BLaER1 (cell line): ENCODE data around the gene NEU4.

Experiments used
- H3K27ac ChIP-seq: shearing (Covaris generic); formaldehyde crosslinking; 2 replicates; pipeline ENCODE4 v1.8.1; 2022
- H3K27me3 ChIP-seq: shearing (Covaris generic); formaldehyde crosslinking; 2 replicates; pipeline ENCODE4 v1.8.1; 2022
- H3K36me3 ChIP-seq: shearing (Covaris generic); formaldehyde crosslinking; 2 replicates; pipeline ENCODE4 v1.8.1; 2022
- H3K4me1 ChIP-seq: shearing (Covaris generic); formaldehyde crosslinking; 2 replicates; pipeline ENCODE4 v1.8.1; 2022
- H3K4me2 ChIP-seq: shearing (Covaris generic); formaldehyde crosslinking; 2 replicates; pipeline ENCODE4 v1.8.1; 2022
- H3K4me3 ChIP-seq: shearing (Covaris generic); formaldehyde crosslinking; 2 replicates; pipeline ENCODE4 v1.8.1; 2022
- H3K9ac ChIP-seq: shearing (Covaris generic); formaldehyde crosslinking; 2 replicates; pipeline ENCODE4 v1.8.1; 2022
- H3K9me3 ChIP-seq: shearing (Covaris generic); formaldehyde crosslinking; 2 replicates; pipeline ENCODE4 v1.8.1; 2022
- H4K20me1 ChIP-seq: shearing (Covaris generic); formaldehyde crosslinking; 2 replicates; pipeline ENCODE4 v1.8.1; 2022
- Cebpa-rat ChIP-seq: shearing (Covaris generic); IDR thresholded peaks from 2 replicates; pipeline ENCODE4 v1.8.1; 2022

Gene NEU4

GRCh38 chr2:241852981-241853631 lies 44.1 kb downstream of the NEU4 start:
- Histone ChIP-seq H3K36me3 (peaks cover 17% of the 10 kb centered on the region; the same call in 1 of the 2 replicates), H3K27me3 (no peaks in the 10 kb centered on the region), H3K27ac (no peak overlapping the region), H3K4me1 (peaks cover 54% of the 10 kb centered on the region), H3K4me3 (no peak overlapping the region), H3K9me3 (no peaks in the 10 kb centered on the region), H3K9ac (no peak overlapping the region), H3K4me2 (peak overlapping the region; percentile 100), H4K20me1 (no peaks in the 10 kb centered on the region)
- TF ChIP-seq Cebpa-rat: no peak

- no peaks in the 10 kb centered on the region for H3K27me3 ChIP-seq
- no peak for TF ChIP-seq Cebpa-rat
These were observed 44.8 kb downstream of the NEU4 start for GRCh38 chr2:241853651-241854341.

GRCh38 chr2:241854342-241855244 lies 45.6 kb downstream of the NEU4 start:
- Histone ChIP-seq H3K4me1 (peaks cover 67% of the 10 kb centered on the region), H3K9ac (peak overlapping the region; percentile 65), H3K27ac (peak overlapping the region; percentile 75), H3K36me3 (peaks cover 17% of the 10 kb centered on the region; the same call in 1 of the 2 replicates), H3K4me2 (peak overlapping the region; percentile 100), H3K9me3 (no peaks in the 10 kb centered on the region), H3K4me3 (no peak overlapping the region), H4K20me1 (no peaks in the 10 kb centered on the region), H3K27me3 (no peaks in the 10 kb centered on the region)
- TF ChIP-seq Cebpa-rat: no peak

More at GRCh38 chr2:241853651-241854341, 44.8 kb downstream of the NEU4 start:
- Histone ChIP-seq H3K4me1 (peaks cover 60% of the 10 kb centered on the region), H3K9ac (peak overlapping the region; percentile 65; the same call in 1 of the 2 replicates), H3K4me3 (no peak overlapping the region), H3K27ac (peak overlapping the region; percentile 75), H3K36me3 (peaks cover 17% of the 10 kb centered on the region; the same call in 1 of the 2 replicates), H3K4me2 (peak overlapping the region; percentile 100), H4K20me1 (no peaks in the 10 kb centered on the region), H3K9me3 (no peaks in the 10 kb centered on the region)

GRCh38 chr2:241855245-241855887 lies 46.4 kb downstream of the NEU4 start:
- Histone ChIP-seq H3K9ac (peak overlapping the region; percentile 65), H3K4me2 (peak overlapping the region; percentile 100), H3K4me3 (no peak overlapping the region), H3K4me1 (peaks cover 72% of the 10 kb centered on the region), H3K9me3 (no peaks in the 10 kb centered on the region), H4K20me1 (no peaks in the 10 kb centered on the region), H3K27me3 (no peaks in the 10 kb centered on the region), H3K36me3 (peaks cover 12% of the 10 kb centered on the region; the same call in 1 of the 2 replicates), H3K27ac (peak overlapping the region; percentile 75)
- TF ChIP-seq Cebpa-rat: no peak

GRCh38 chr2:241855888-241856422 lies 47.0 kb downstream of the NEU4 start:
- Histone ChIP-seq H3K27me3 (no peaks in the 10 kb centered on the region), H3K36me3 (peaks cover 6% of the 10 kb centered on the region; the same call in 1 of the 2 replicates), H4K20me1 (no peaks in the 10 kb centered on the region), H3K9ac (peak overlapping the region; percentile 20; the same call in 1 of the 2 replicates), H3K4me3 (no peak overlapping the region), H3K9me3 (no peaks in the 10 kb centered on the region), H3K27ac (peak overlapping the region; percentile 75), H3K4me1 (peaks cover 78% of the 10 kb centered on the region), H3K4me2 (peak overlapping the region; percentile 100)
- TF ChIP-seq Cebpa-rat: no peak

GRCh38 chr2:241857041-241857541 lies 48.1 kb downstream of the NEU4 start:
- Histone ChIP-seq H4K20me1 (no peaks in the 10 kb centered on the region), H3K4me2 (peak overlapping the region; percentile 100), H3K36me3 (no peaks in the 10 kb centered on the region; the same call in 1 of the 2 replicates), H3K4me1 (peaks cover 84% of the 10 kb centered on the region), H3K4me3 (peak overlapping the region; percentile 69), H3K9me3 (no peaks in the 10 kb centered on the region), H3K27ac (peak overlapping the region; percentile 97), H3K9ac (peak overlapping the region; percentile 80), H3K27me3 (no peaks in the 10 kb centered on the region)
- no peak for TF ChIP-seq Cebpa-rat

- H3K9ac ChIP-seq: peak overlapping the region; percentile 80
- no peak for TF ChIP-seq Cebpa-rat
- H4K20me1 ChIP-seq: no peaks in the 10 kb centered on the region
- H3K4me3 ChIP-seq: peak overlapping the region; percentile 69
- peaks cover 90% of the 10 kb centered on the region for H3K4me1 ChIP-seq
- H3K4me2 ChIP-seq: peak overlapping the region; percentile 100
- H3K27me3 ChIP-seq: no peaks in the 10 kb centered on the region
- peak overlapping the region; percentile 97 for H3K27ac ChIP-seq
- H3K36me3 ChIP-seq: no peaks in the 10 kb centered on the region; the same call in 1 of the 2 replicates
- H3K9me3 ChIP-seq: no peaks in the 10 kb centered on the region
These were observed 48.7 kb downstream of the NEU4 start for GRCh38 chr2:241857572-241858121.

- Histone ChIP-seq H3K4me3 (peak within 1 kb of the TSS; percentile 69), H3K9me3 (no peaks in the 10 kb centered on the region), H3K27ac (peak within 1 kb of the TSS; percentile 97), H3K9ac (peak within 1 kb of the TSS; percentile 80), H3K36me3 (no peaks in the 10 kb centered on the region), H4K20me1 (no peaks in the 10 kb centered on the region), H3K27me3 (peaks cover 6% of the 10 kb centered on the region), H3K4me2 (peak within 1 kb of the TSS; percentile 100), H3K4me1 (peaks cover 95% of the 10 kb centered on the region)
- TF ChIP-seq Cebpa-rat: no peak
These were observed 49.4 kb downstream of the NEU4 start, which contains the start of gene PDCD1 for GRCh38 chr2:241858206-241859016. Gene PDCD1, minus strand, starts transcription at chr2:241858894. Its CDS starts 56 bp downstream, at chr2:241858838.
